Kidney (tissue), 14 donors: Measurements from ENCODE around the gene KPTN. TPM values are rescaled to one million over a fixed set of nuclear protein-coding genes. Genes with fewer than 3 reads are reported as not detected.
A peak's percentile ranks its signal among the peaks of the same experiment; 100 is the strongest.

Experiments used
- DNase-seq, 5 donors: peaks; one replicate each; pipeline ENCODE4 v3.0.0-alpha.2; 2013 to 2020
- FAIRE-seq: peaks from 2 replicates; lab custom pipeline; 2012; peaks lifted over from hg19 to GRCh38; lab: Jason Lieb, UNC
- H3K27ac ChIP-seq, 2 donors: one replicate each; pipeline ENCODE4 v1.7.0; 2013; ENCODE audit warnings: low read depth in 2 of 2, low read length in 2 of 2, inconsistent platforms in 1 of 2
- H3K27me3 ChIP-seq: one replicate; pipeline ENCODE4 v1.7.1; 2013; ENCODE audit warnings: low read length, inconsistent platforms; ENCODE audit not compliant: control insufficient read depth, insufficient read depth
- H3K36me3 ChIP-seq, 3 donors: one replicate each; pipeline versions ENCODE4 v1.7.0 to v1.7.1; 2013; ENCODE audit warnings: low read length in 3 of 3, control low read depth in 1 of 3, inconsistent platforms in 1 of 3; ENCODE audit not compliant: insufficient read depth in 3 of 3, control insufficient read depth in 2 of 3
- H3K4me1 ChIP-seq, 3 donors: one replicate each; pipeline versions ENCODE4 v1.7.0 to v1.7.1; 2013; ENCODE audit warnings: low read length in 3 of 3, inconsistent platforms in 1 of 3, low read depth in 1 of 3; ENCODE audit not compliant: control insufficient read depth in 2 of 3, insufficient read depth in 2 of 3
- H3K4me3 ChIP-seq, 3 donors: one replicate each; pipeline versions ENCODE4 v1.7.0 to v1.8.1; 2013; ENCODE audit warnings: low read length in 3 of 3, control low read depth in 1 of 3, inconsistent platforms in 1 of 3
- H3K9ac ChIP-seq, 3 donors: one replicate each; pipeline versions ENCODE4 v1.7.0 to v1.7.1; 2013; ENCODE audit warnings: low read length in 3 of 3, control low read depth in 1 of 3, inconsistent platforms in 1 of 3
- H3K9me3 ChIP-seq, 3 donors: one replicate each; pipeline versions ENCODE4 v1.7.0 to v1.7.1; 2013; ENCODE audit warnings: low read length in 3 of 3, control low read depth in 1 of 3, inconsistent platforms in 1 of 3; ENCODE audit not compliant: control insufficient read depth in 2 of 3, insufficient read depth in 1 of 3
- intact Hi-C: fragments of 100-400 bp; cut with DNase I; formaldehyde crosslinking; loops from one replicate; pipeline ENCODE4 v1.11.1; 2022
- polyA plus RNA-seq: library from polyadenylated mRNA; stranded (reverse); fragments of 350-450 nt; fragmentation: Illumina TruSeq; extraction: RNeasy Lipid Tissue Mini Kit (QIAGEN cat#74804); gene quantifications from one replicate; pipeline ENCODE4 v1.2.3, GENCODE V29; 2014; ENCODE audit warnings: low read depth, low replicate concordance; ENCODE audit not compliant: insufficient read depth
- total RNA-seq: library from RNA; stranded (reverse); fragmentation: NEBNext Ultra II Directional; extraction: Animal tissue kit (Norgen Biotek cat#: 25700); gene quantifications from one replicate; pipeline ENCODE4 v1.2.1, GENCODE V29; 2021
- TF ChIP-seq, protein P1 (sequence below): IDR thresholded peaks from 3 replicates; pipeline ENCODE4 v1.5.1; 2012; ENCODE audit warnings: mild to moderate bottlenecking, moderate library complexity, borderline replicate concordance; ENCODE audit not compliant: insufficient read depth; ENCODE audit errors: extremely low read depth
- donor health status: control.
- donor health status: control.
- donor health status: control.
- donor health status: control.
- donor health status: control.
- donor health status: DM: yes; HTN: yes; CAD: no.
- donor health status: Normal renal cell carcinoma (clear cell type).

The KPTN gene
- total and polyA plus RNA-seq, 2 donors from 2014 or later = 7.4 to 25.5 TPM

DNA sequence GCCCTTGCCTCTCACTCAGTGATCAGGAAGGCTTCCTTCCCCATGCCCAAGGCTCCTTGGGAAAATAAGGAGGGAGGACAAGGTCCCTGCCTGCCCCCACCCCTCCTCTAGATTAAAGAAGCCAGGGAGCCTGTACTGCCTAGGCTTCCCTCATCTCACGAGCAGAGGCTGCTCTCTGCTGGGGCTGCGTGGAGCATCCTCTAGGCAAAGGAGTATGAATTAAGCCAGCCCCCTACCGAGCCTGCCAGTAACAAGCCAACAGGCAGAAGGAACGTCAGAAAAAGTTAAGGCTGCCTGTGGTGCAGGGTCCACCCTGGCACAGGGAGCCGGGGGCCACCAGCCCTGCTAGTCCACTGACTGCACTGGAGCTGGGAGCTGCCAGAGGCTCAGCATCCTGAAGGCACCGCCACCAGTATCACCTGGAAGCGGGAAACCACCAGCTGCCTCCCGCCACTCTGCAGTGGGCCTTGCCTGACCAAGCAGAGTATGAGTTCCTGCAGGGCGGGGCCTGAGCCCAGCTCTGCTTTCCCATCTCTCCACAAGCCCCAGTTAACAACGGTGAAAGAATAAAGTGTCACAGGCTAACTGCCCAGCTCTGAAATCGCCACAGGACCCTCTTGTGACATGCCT lies 24.0 kb upstream of the KPTN start:
- TF ChIP-seq, protein P1, sequence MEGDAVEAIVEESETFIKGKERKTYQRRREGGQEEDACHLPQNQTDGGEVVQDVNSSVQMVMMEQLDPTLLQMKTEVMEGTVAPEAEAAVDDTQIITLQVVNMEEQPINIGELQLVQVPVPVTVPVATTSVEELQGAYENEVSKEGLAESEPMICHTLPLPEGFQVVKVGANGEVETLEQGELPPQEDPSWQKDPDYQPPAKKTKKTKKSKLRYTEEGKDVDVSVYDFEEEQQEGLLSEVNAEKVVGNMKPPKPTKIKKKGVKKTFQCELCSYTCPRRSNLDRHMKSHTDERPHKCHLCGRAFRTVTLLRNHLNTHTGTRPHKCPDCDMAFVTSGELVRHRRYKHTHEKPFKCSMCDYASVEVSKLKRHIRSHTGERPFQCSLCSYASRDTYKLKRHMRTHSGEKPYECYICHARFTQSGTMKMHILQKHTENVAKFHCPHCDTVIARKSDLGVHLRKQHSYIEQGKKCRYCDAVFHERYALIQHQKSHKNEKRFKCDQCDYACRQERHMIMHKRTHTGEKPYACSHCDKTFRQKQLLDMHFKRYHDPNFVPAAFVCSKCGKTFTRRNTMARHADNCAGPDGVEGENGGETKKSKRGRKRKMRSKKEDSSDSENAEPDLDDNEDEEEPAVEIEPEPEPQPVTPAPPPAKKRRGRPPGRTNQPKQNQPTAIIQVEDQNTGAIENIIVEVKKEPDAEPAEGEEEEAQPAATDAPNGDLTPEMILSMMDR = no peak
- FAIRE-seq (no peak), DNase-seq (no peak)
- Histone ChIP-seq H3K27ac (peak overlapping the region; percentile 80 to 83), H3K36me3 (peaks cover 0 to 17% (median 3%) of the 10 kb centered on the region in 3 donors), H3K4me3 (no peak overlapping the region), H3K4me1 (peaks cover 2 to 68% (median 62%) of the 10 kb centered on the region in 3 donors), H3K27me3 (no peaks in the 10 kb centered on the region), H3K9ac (peak overlapping the region in 1 of 3 donors; percentile 63), H3K9me3 (no peaks in the 10 kb centered on the region)
- intact Hi-C loops = no loop called here

- peaks cover 0 to 25% (median 6%) of the 10 kb centered on the region in 3 donors for H3K36me3 ChIP-seq
- FAIRE-seq (no peak), DNase-seq (peak in 3 of 5 donors; percentile 46 to 82 (median 63))
- intact Hi-C loops = no loop called here
- H3K4me1 ChIP-seq = peaks cover 0 to 59% (median 53%) of the 10 kb centered on the region in 3 donors
- peak overlapping the region; percentile 80 to 83 for H3K27ac ChIP-seq
- peak overlapping the region in 1 of 3 donors; percentile 67 for H3K9ac ChIP-seq
- no peaks in the 10 kb centered on the region for H3K27me3 ChIP-seq
- TF ChIP-seq, protein P1 = no peak
- H3K4me3 ChIP-seq = no peak overlapping the region
- no peaks in the 10 kb centered on the region for H3K9me3 ChIP-seq
These were observed 23.0 kb upstream of the KPTN start for GRCh38 chr19:47507012-47507411.

DNA sequence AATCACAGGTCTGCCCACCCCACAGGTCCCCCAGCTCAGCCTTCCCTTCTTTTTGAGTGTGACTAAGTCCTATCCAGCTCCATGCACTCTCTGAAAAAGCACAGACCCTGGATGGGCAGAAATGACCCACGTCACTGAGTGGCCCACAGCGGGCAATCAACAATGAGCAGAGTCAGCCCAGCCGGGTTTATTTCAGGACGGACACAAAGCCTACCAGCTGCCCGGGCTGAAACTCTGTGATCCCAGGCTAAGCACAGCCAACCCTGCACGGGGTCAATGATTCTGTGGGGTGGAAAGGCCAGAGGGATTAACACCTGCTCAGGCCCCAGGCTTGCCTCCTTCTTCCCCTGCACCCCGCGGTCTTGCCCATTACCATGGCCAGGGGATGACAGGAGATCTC lies 22.4 kb upstream of the KPTN start:
- FAIRE-seq = no peak
- H3K9ac ChIP-seq = peak overlapping the region in 1 of 3 donors; percentile 67
- H3K4me1 ChIP-seq = peaks cover 0 to 53% (median 47%) of the 10 kb centered on the region in 3 donors

More for the DNA sequence above, 22.4 kb upstream of the KPTN start:
- Histone ChIP-seq H3K27ac (peak overlapping the region; percentile 63 to 71), H3K4me3 (no peak overlapping the region), H3K27me3 (no peaks in the 10 kb centered on the region), H3K36me3 (peaks cover 0 to 26% (median 6%) of the 10 kb centered on the region in 3 donors), H3K9me3 (no peaks in the 10 kb centered on the region)
- intact Hi-C loops = no loop called here
- no peak for DNase-seq
- TF ChIP-seq, protein P1 = no peak
